Measurements from ENCODE around the gene ZNF143.

ZNF143 gene

DNA sequence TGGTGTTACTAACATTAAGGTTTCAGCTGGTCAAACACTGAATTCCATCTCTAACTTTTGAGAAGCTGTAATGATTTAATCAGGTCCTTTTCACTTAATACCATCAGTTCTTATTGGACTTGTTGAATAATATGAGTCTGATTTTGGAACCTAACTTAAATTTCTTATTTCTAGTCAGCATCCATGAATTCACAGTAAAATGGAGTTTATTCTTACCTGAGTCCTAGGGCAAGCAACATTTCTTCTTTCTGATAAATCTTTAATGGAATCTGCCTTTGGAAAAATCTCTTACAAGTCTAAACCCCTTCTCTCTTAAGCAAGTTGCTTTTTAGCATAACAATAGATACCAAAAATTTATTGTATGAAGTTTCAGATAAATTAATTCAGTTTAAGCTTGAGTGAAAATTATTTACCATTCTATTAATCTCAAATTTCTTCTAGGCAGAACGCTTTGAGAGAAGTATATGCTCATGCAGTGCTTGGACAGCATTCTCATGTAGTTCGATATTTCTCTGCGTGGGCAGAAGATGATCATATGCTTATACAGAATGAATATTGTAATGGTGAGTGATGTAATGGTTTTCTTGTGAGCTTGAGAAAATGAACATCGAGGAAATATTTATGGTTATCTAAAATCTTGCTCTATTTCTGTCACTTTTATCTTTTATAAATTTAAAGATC is 116.0 kb downstream of the ZNF143 start:
- no peak for DNase-seq

DNA sequence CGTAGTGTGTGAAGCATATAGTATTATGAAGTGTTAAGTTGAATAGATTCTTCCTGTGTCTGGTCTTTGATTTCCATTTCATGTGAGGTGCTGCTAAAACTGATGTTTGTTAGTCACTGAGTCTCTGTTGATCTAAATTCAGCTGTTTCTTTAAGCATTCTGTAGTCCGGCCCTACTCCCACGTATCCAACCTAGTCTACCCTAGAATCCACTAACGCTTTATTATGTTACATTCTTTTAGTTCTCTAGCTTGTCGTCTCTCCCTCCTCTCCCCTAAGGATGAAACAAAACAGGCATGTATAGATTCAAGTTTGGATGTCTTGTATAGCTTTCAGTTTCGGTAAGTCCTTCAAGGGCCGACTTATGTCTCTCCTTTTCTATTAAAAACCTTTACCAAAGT is 116.7 kb downstream of the ZNF143 start:
- DNase-seq: no peak

Data from NCI-H526 treated with DMSO at 0.1 percent for 48 hours (cell line).